Neuronal stem cell (in vitro differentiated cells): Measurements from ENCODE around the gene PDXP.
A peak's percentile ranks its signal among the peaks of the same experiment; 100 is the strongest.

ENCODE experiments used
- DNase-seq: peaks from one replicate; pipeline ENCODE4 v3.0.0-alpha.2; 2013; ENCODE audit warnings: low spot score
- H2AFZ ChIP-seq: one replicate; pipeline ENCODE4 v1.6.1; 2013; ENCODE audit warnings: mild to moderate bottlenecking, low read length, inconsistent platforms
- H2AK5ac ChIP-seq: 2 replicates; pipeline ENCODE4 v1.6.1; 2013; ENCODE audit warnings: low read depth, mild to moderate bottlenecking, inconsistent platforms, low read length, moderate library complexity, mixed read lengths
- H2BK120ac ChIP-seq: 2 replicates; pipeline ENCODE4 v1.6.1; 2013; ENCODE audit warnings: low read depth, mild to moderate bottlenecking, inconsistent platforms, low read length, moderate library complexity, mixed read lengths
- H2BK12ac ChIP-seq: one replicate; pipeline ENCODE4 v1.6.1; 2013; ENCODE audit warnings: low read length, inconsistent platforms
- H2BK15ac ChIP-seq: 2 replicates; pipeline ENCODE4 v1.6.1; 2013; ENCODE audit warnings: mild to moderate bottlenecking, low read length, inconsistent platforms, mixed read lengths
- H2BK5ac ChIP-seq: one replicate; pipeline ENCODE4 v1.6.1; 2013; ENCODE audit warnings: inconsistent platforms, mild to moderate bottlenecking, low read length, moderate library complexity
- H3K14ac ChIP-seq: one replicate; pipeline ENCODE4 v1.6.1; 2013; ENCODE audit warnings: low read length, inconsistent platforms
- H3K18ac ChIP-seq: 2 replicates; pipeline ENCODE4 v1.6.1; 2013; ENCODE audit warnings: low read length, inconsistent platforms
- H3K23ac ChIP-seq: 2 replicates; pipeline ENCODE4 v1.6.1; 2013; ENCODE audit warnings: low read depth, mild to moderate bottlenecking, mixed read lengths, low read length, inconsistent platforms; ENCODE audit not compliant: poor library complexity
- H3K27ac ChIP-seq: replicated peaks from 3 replicates; pipeline ENCODE4 v1.5.1; 2013; ENCODE audit warnings: low read length, inconsistent platforms
- H3K27me3 ChIP-seq, 3 experiments: 2 replicates each; pipeline ENCODE4 v1.6.1; 2013; ENCODE audit warnings: low read length in 3 of 3, mild to moderate bottlenecking in 2 of 3, inconsistent platforms in 1 of 3, low read depth in 1 of 3, mixed read lengths in 1 of 3, moderate library complexity in 1 of 3; ENCODE audit not compliant: control insufficient read depth in 3 of 3, insufficient read depth in 3 of 3
- H3K36me3 ChIP-seq, 2 donors: replicated peaks in 1 of 2; 2 replicates each; pipeline ENCODE4 v1.6.1; 2013; ENCODE audit warnings: low read length in 2 of 2; ENCODE audit not compliant: control insufficient read depth in 2 of 2, insufficient read depth in 2 of 2
- H3K4ac ChIP-seq: 2 replicates; pipeline ENCODE4 v1.6.1; 2013; ENCODE audit warnings: inconsistent platforms, mild to moderate bottlenecking, low read length, moderate library complexity
- H3K4me1 ChIP-seq, 2 donors: 1 replicate in 1 of 2; 2 replicates in 1 of 2; pipeline ENCODE4 v1.6.1; 2013; ENCODE audit warnings: low read length in 2 of 2, low read depth in 1 of 2; ENCODE audit not compliant: control insufficient read depth in 2 of 2, insufficient read depth in 1 of 2
- H3K4me2 ChIP-seq: one replicate; pipeline ENCODE4 v1.6.1; 2013; ENCODE audit warnings: mild to moderate bottlenecking, low read length, inconsistent platforms; ENCODE audit not compliant: insufficient read depth, poor library complexity, severe bottlenecking
- H3K4me3 ChIP-seq, 2 donors: 2 replicates each; pipeline ENCODE4 v1.5.1; 2013; ENCODE audit warnings: low read length in 2 of 2, mild to moderate bottlenecking in 2 of 2, inconsistent platforms in 1 of 2, moderate library complexity in 1 of 2
- H3K79me1 ChIP-seq: one replicate; pipeline ENCODE4 v1.6.1; 2013; ENCODE audit warnings: low read depth, mild to moderate bottlenecking, inconsistent platforms, low read length, moderate library complexity
- H3K9ac ChIP-seq: one replicate; pipeline ENCODE4 v1.6.1; 2013; ENCODE audit warnings: mild to moderate bottlenecking, low read depth, low read length, inconsistent platforms; ENCODE audit not compliant: poor library complexity
- H3K9me3 ChIP-seq, 2 donors: replicated peaks in 1 of 2; 2 replicates each; pipeline versions ENCODE3 to v1.6.1; 2013; ENCODE audit warnings: low read length in 2 of 2, mild to moderate bottlenecking in 2 of 2, inconsistent platforms in 1 of 2, low read depth in 1 of 2, mixed read lengths in 1 of 2, moderate library complexity in 1 of 2; ENCODE audit not compliant: control insufficient read depth in 2 of 2, insufficient read depth in 1 of 2
- H4K8ac ChIP-seq: one replicate; pipeline ENCODE4 v1.6.1; 2013; ENCODE audit warnings: low read depth, mild to moderate bottlenecking, inconsistent platforms, low read length, moderate library complexity
- H4K91ac ChIP-seq: one replicate; pipeline ENCODE4 v1.6.1; 2013; ENCODE audit warnings: low read length, low read depth, mild to moderate bottlenecking, inconsistent platforms; ENCODE audit not compliant: poor library complexity
- WGBS, 2 donors: extraction: QIAGEN DNeasy Blood & Tissue Kit; methylation state at CpG; one replicate each; pipeline ENCODE4 v1.1.7; 2013; ENCODE audit warnings: missing lambda C conversion rate in 2 of 2, mixed read lengths in 1 of 2; ENCODE audit not compliant: insufficient read length in 2 of 2, insufficient replicate concordance in 1 of 2; ENCODE audit errors: extremely low coverage in 2 of 2; 5-methylcytosine and 5-hydroxymethylcytosine counted together

Gene PDXP

DNA sequence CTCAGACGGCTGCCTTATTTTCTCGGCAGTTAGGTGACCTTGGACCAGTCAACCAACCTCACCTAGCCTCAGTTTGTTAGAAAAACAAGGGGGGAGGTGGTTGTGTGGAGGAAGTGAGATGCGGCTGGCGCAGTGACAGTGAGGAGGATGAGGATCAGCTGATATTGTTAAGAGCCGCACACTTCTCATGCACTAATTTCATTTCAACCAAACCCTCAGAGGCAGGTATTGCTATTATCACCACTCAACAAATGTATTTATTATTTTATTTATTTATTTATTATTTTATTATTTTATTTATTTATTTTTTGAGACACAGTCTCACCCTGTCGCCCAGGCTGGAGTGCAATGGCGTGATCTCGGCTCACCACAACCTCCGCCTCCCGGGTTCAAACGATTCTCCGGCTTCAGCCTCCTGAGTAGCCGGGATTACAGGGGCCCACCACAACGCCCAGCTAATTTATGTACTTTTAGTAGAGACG is 19.0 kb downstream of the PDXP start:
- no peak overlapping the region for H3K9ac ChIP-seq
- H2BK15ac ChIP-seq = no peak overlapping the region
- no peak overlapping the region for H4K8ac ChIP-seq
- H3K27ac ChIP-seq = no peak overlapping the region
- WGBS, 2 donors = no CpG with 5 or more reads among the region's 15 CpGs
- H4K91ac ChIP-seq = no peak overlapping the region
- H2BK12ac ChIP-seq = no peak overlapping the region
- peak overlapping the region; percentile 38 for H3K4me2 ChIP-seq
- H3K4ac ChIP-seq = no peak overlapping the region
- no peak overlapping the region for H3K23ac ChIP-seq
- no peak overlapping the region for H3K14ac ChIP-seq
- no peak overlapping the region for H2BK120ac ChIP-seq
- peak overlapping the region; percentile 55 to 72 for H3K4me3 ChIP-seq
- no peaks in the 10 kb centered on the region for H3K36me3 ChIP-seq
- H3K79me1 ChIP-seq = no peaks in the 10 kb centered on the region
- H3K4me1 ChIP-seq = peaks cover 11 to 12% of the 10 kb centered on the region in 2 donors
- H2BK5ac ChIP-seq = no peak overlapping the region
- H3K9me3 ChIP-seq = no peaks in the 10 kb centered on the region
- peak overlapping the region; percentile 91 for H2AFZ ChIP-seq
- no peak overlapping the region for H3K18ac ChIP-seq
- peaks cover 0 to 2% (median 0%) of the 10 kb centered on the region in 3 experiments for H3K27me3 ChIP-seq
- H2AK5ac ChIP-seq = no peak overlapping the region
- DNase-seq = no peak

DNA sequence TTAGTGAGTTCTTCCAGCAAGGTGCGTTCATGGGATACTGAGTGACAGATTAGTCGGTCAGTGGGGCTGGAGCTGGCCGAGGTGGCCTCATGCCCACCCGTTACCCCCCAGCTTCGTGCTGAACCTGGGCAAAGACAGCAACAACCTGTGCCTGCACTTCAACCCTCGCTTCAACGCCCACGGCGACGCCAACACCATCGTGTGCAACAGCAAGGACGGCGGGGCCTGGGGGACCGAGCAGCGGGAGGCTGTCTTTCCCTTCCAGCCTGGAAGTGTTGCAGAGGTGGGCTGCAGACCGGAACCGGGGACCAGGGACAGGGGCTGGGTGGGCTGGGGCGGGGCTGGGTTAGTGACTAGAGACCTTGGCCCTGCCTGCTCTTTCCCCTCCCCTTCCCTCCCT is 19.8 kb downstream of the PDXP start:
- H3K9me3 ChIP-seq = no peaks in the 10 kb centered on the region
- no peaks in the 10 kb centered on the region for H3K36me3 ChIP-seq
- H3K4ac ChIP-seq = no peak overlapping the region
- H2BK12ac ChIP-seq = peak overlapping the region; percentile 89
- H2AFZ ChIP-seq = no peak overlapping the region
- no peaks in the 10 kb centered on the region for H3K79me1 ChIP-seq
- no peak overlapping the region for H2BK15ac ChIP-seq
- H3K4me2 ChIP-seq = no peak overlapping the region
- H3K4me1 ChIP-seq = peaks cover 11 to 12% of the 10 kb centered on the region in 2 donors
- H3K27me3 ChIP-seq = peaks cover 0 to 2% (median 0%) of the 10 kb centered on the region in 3 experiments
- no peak for DNase-seq
- no peak overlapping the region for H2BK120ac ChIP-seq
- no peak overlapping the region for H2AK5ac ChIP-seq
- H4K8ac ChIP-seq = no peak overlapping the region
- H2BK5ac ChIP-seq = no peak overlapping the region
- no peak overlapping the region for H3K23ac ChIP-seq
- H3K27ac ChIP-seq = no peak overlapping the region
- no CpG with 5 or more reads among the region's 18 CpGs for WGBS, 2 donors
- H3K9ac ChIP-seq = no peak overlapping the region
- H4K91ac ChIP-seq = no peak overlapping the region
- peak overlapping the region; percentile 21 for H3K18ac ChIP-seq
- no peak overlapping the region for H3K14ac ChIP-seq
- H3K4me3 ChIP-seq = no peak overlapping the region

DNA sequence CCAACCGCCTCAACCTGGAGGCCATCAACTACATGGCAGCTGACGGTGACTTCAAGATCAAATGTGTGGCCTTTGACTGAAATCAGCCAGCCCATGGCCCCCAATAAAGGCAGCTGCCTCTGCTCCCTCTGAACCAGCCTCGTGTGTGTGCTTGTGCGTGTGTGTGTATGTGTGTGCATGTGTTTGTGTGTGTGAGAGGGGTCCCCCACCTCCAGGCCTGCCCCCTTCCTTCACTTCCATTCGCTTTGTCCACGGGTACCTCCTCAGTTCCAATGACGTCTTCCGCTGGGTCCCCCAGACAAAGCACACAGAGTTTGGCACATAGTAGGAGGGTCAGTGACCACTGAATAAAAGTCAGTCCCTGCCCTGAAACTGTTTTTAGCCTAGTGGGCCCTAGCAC is 21.1 kb downstream of the PDXP start:
- Histone ChIP-seq H2BK120ac (no peak overlapping the region), H4K8ac (no peak overlapping the region), H3K4ac (no peak overlapping the region), H3K27me3 (peaks cover 0 to 2% (median 0%) of the 10 kb centered on the region in 3 experiments), H3K4me1 (peaks cover 11 to 12% of the 10 kb centered on the region in 2 donors), H2BK12ac (peak overlapping the region; percentile 58), H3K36me3 (no peaks in the 10 kb centered on the region), H3K23ac (peak overlapping the region; percentile 65), H2BK15ac (peak overlapping the region; percentile 81), H3K18ac (peak overlapping the region; percentile 45), H2BK5ac (peak overlapping the region; percentile 53), H3K79me1 (no peaks in the 10 kb centered on the region), H2AK5ac (peak overlapping the region; percentile 90), H3K9ac (peak overlapping the region; percentile 60), H3K4me3 (no peak overlapping the region), H2AFZ (no peak overlapping the region), H4K91ac (no peak overlapping the region), H3K14ac (no peak overlapping the region), H3K27ac (no peak overlapping the region), H3K9me3 (no peaks in the 10 kb centered on the region), H3K4me2 (no peak overlapping the region)
- no peak for DNase-seq
- WGBS, 2 donors = no CpG with 5 or more reads among the region's 8 CpGs

DNA sequence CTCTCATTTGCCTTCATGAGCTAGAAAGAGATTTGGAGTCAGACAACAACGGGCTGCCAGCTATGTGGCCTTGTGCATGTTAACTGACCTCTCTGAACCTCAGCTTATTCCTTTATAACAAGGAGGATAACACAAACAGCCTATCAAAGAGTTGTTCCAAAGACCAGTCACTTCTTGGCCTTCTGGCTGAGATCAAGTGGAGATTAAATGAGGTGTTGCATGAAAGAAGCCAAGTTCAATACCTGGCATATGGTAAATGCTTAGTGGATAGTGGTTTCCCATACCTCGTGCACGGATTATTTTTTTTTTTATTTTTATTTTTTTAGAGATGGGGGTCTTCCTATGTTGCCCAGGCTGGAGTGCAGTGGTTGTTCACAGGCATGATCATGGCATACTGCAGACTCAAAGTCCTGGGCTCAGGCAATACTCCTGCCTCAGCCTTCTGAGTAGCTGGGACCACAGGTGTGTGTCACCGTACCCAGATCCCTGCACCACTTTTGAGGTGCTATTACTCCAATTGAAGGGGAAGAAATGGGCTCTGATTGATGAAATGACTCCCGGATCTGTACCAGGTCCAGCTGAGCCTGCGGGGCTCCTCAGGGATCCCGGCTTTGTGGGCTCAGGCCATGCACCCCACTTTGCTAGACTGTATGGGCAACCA is 21.8 kb downstream of the PDXP start:
- no peak overlapping the region for H3K4me3 ChIP-seq
- H2AFZ ChIP-seq = no peak overlapping the region
- peak overlapping the region; percentile 81 for H2BK15ac ChIP-seq
- no peaks in the 10 kb centered on the region for H3K9me3 ChIP-seq
- no peak overlapping the region for H3K4ac ChIP-seq
- H3K4me2 ChIP-seq = no peak overlapping the region
- no peak overlapping the region for H3K9ac ChIP-seq
- no CpG with 5 or more reads among the region's 7 CpGs for WGBS, 2 donors
- DNase-seq = no peak
- peak overlapping the region; percentile 88 for H2AK5ac ChIP-seq
- no peak overlapping the region for H4K91ac ChIP-seq
- H3K23ac ChIP-seq = no peak overlapping the region
- no peak overlapping the region for H2BK120ac ChIP-seq
- H3K4me1 ChIP-seq = peaks cover 8 to 9% of the 10 kb centered on the region in 2 donors
- no peak overlapping the region for H2BK5ac ChIP-seq
- no peak overlapping the region for H3K14ac ChIP-seq
- no peaks in the 10 kb centered on the region for H3K36me3 ChIP-seq
- H4K8ac ChIP-seq = no peak overlapping the region
- no peak overlapping the region for H2BK12ac ChIP-seq
- H3K27ac ChIP-seq = no peak overlapping the region
- H3K79me1 ChIP-seq = no peaks in the 10 kb centered on the region
- peaks cover 0 to 2% (median 0%) of the 10 kb centered on the region in 3 experiments for H3K27me3 ChIP-seq
- no peak overlapping the region for H3K18ac ChIP-seq
